ENCODE results near the gene NRTN.

Gene NRTN, protein sequence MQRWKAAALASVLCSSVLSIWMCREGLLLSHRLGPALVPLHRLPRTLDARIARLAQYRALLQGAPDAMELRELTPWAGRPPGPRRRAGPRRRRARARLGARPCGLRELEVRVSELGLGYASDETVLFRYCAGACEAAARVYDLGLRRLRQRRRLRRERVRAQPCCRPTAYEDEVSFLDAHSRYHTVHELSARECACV

DNA sequence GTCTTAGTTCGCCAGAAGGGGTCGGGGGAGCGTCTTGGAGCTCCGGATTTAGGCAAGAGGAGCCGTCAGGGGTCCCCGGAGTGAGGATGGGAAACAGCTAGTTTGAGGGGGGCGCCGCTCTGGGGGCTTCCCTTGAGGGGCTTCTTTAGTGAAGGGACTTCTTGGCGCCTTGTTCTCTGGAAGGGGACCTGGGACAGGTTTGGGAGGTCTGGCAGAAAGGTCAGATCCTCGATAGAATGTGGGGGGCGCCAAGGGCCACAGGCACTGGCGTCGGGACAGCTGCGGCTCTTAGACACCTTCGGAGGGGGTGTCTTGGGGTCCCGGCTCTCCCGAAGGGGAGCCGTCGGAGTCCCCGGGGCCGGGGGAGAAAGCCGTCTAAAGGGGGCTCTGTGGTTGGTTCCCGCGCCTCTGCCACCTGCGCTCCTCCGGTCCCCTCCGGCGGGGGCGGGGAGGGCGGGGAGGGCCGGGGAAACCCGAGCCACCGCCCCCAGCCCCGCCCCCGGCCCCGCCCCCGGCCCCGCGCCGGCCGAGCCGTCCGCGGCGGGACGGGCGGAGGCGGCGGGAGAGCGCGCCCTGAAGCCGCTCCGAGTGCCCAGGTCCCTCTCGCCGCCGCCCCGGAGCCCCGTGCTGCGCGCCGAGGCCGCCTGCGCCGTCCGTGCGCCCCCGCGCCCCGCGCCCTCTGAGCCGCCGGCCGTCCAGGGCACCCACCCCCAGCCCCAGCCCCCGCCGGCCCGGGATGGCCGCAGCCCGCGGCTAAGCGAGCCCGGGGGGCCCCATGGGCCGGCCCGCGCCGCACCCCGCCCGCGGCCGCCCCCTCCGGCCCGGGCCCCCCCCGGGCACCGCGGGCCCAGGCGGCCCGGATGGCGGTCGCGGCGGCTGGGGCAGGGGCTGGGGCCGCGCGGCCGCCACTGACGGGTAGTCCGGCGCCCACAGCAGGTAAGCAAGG, at the start of gene NRTN:
Gene NRTN (plus strand): TSS at position 552 of the 946 bp plus-strand sequence. CDS start 19,099 bp downstream, outside the sequence.
- no peak for TF ChIP-seq CREB1 (IDR thresholded peaks at IDR 0.05; ENCODE audit: low read depth)
- no peak; the same call in 1 of the 2 replicates for TF ChIP-seq ZBTB7A (IDR thresholded peaks at IDR 0.05; ENCODE audit: low read depth)
- TF ChIP-seq EGR1 (IDR thresholded peaks at IDR 0.05) = 0 out of 2 replicates have a peak, but pooled peaks have one; percentile 16
- no peak for TF ChIP-seq TCF12 (IDR thresholded peaks at IDR 0.05; ENCODE audit: low read depth)

DNA sequence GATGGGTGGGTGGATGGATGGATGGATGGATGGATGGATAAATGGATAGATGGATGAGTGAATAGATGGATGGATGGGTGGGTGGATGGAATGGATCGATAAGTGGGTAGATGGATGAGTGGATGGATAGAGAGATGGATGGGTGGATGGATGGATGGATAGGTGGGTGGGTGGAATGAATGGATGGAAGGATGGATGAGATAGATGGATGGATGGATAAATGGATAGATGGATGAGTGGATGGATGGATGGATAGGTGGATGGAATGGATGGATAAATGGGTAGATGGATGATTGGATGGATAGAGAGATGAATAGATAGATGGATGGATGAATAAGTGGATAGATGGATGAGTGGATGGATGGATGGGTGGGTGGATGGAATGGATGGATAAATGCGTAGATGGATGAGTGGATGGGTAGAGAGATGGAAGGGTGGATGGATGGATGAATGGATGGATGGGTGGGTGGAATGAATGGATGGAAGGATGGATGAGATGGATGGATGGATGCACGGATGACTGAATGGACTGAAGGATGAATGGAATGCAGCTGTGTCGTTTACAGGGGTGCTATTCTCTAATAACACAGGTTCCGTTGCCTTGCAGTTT, 42.2 kb upstream of the NRTN start:
- no peak for TF ChIP-seq FOXM1 (IDR thresholded peaks at IDR 0.05; ENCODE audit: borderline replicate concordance, low read depth)

DNA sequence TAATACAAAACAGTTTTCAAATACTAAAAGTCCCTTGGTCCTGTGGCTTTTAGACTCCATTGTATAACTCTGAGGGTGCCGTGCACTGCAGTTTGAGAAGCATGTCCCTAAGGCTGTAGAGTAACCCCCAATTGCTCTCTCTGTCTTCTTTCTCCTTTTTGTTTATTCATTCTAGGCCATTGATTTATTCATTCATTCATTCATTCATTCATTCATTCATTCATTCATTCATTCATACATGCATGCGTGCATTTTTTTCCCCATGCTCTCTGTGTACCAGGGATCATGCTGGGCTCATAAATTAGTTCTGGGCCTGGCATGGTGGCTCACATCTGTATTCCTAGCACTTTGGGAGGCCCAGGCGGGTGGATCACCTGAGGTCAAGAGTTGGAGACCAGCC, 39.6 kb upstream of the NRTN start:
- no peak for TF ChIP-seq EGR1 (IDR thresholded peaks at IDR 0.05)
- no peak for TF ChIP-seq CREB1 (IDR thresholded peaks at IDR 0.05; ENCODE audit: low read depth)
- TF ChIP-seq, protein P1, sequence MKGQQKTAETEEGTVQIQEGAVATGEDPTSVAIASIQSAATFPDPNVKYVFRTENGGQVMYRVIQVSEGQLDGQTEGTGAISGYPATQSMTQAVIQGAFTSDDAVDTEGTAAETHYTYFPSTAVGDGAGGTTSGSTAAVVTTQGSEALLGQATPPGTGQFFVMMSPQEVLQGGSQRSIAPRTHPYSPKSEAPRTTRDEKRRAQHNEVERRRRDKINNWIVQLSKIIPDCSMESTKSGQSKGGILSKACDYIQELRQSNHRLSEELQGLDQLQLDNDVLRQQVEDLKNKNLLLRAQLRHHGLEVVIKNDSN (IDR thresholded peaks at IDR 0.05) = no peak

DNA sequence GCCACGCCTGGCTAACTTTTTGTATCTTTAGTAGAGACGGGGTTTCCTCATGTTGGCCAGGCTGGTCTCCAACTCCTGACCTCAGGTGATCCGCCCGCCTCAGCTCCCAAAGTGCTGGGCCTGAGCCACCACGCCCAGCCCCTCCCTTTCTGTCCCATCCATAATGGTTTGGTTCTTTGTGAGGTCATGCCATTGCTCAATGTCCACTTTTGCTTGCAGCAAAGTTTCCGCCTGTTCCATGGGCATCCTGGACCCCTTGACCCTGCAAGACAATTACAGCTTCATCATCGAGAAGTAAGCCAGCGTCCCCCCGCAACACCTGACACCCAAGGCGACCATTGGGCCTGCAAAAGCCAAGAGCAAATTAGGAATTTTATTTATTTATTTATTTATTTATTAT, 36.9 kb upstream of the NRTN start:
- TF ChIP-seq CEBPB (IDR thresholded peaks at IDR 0.05) (no peak), TCF12 (IDR thresholded peaks at IDR 0.05; ENCODE audit: low read depth) (no peak), RAD21 (IDR thresholded peaks at IDR 0.05; ENCODE audit: low read depth) (no peak), CREB1 (IDR thresholded peaks at IDR 0.05; ENCODE audit: low read depth) (no peak), ZBTB7A (IDR thresholded peaks at IDR 0.05; ENCODE audit: low read depth) (no peak)
- TF ChIP-seq, protein P2, sequence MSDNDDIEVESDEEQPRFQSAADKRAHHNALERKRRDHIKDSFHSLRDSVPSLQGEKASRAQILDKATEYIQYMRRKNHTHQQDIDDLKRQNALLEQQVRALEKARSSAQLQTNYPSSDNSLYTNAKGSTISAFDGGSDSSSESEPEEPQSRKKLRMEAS (IDR thresholded peaks at IDR 0.05) = no peak

DNA sequence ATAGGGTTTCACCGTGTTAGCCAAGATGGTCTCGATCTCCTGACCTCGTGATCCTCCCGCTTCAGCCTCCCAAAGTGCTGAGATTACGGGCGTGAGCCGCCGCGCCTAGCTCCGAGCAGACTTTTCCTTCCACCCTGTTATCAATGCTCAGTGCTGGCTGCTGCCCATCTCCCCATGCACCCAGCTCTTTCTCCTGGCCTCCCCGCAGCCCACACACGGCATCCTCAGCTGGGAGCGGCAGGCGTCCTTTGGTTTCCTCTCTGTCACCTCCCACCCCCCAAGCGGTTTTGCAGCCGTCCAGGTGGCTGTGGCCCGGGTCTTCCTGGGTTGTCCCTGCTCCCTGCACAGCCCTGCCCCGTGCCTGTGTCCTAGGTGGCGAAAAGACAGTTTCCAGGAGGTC, 32.5 kb upstream of the NRTN start:
- TF ChIP-seq CEBPB (IDR thresholded peaks at IDR 0.05) = no peak
- TF ChIP-seq RAD21 (IDR thresholded peaks at IDR 0.05; ENCODE audit: low read depth) = no peak
- TF ChIP-seq FOXM1 (IDR thresholded peaks at IDR 0.05; ENCODE audit: borderline replicate concordance, low read depth) = no peak
- no peak for TF ChIP-seq CREB1 (IDR thresholded peaks at IDR 0.05; ENCODE audit: low read depth)
- no peak for TF ChIP-seq NFIC (IDR thresholded peaks at IDR 0.05)
- no peak for TF ChIP-seq TCF12 (IDR thresholded peaks at IDR 0.05; ENCODE audit: low read depth)
- TF ChIP-seq, protein P3, sequence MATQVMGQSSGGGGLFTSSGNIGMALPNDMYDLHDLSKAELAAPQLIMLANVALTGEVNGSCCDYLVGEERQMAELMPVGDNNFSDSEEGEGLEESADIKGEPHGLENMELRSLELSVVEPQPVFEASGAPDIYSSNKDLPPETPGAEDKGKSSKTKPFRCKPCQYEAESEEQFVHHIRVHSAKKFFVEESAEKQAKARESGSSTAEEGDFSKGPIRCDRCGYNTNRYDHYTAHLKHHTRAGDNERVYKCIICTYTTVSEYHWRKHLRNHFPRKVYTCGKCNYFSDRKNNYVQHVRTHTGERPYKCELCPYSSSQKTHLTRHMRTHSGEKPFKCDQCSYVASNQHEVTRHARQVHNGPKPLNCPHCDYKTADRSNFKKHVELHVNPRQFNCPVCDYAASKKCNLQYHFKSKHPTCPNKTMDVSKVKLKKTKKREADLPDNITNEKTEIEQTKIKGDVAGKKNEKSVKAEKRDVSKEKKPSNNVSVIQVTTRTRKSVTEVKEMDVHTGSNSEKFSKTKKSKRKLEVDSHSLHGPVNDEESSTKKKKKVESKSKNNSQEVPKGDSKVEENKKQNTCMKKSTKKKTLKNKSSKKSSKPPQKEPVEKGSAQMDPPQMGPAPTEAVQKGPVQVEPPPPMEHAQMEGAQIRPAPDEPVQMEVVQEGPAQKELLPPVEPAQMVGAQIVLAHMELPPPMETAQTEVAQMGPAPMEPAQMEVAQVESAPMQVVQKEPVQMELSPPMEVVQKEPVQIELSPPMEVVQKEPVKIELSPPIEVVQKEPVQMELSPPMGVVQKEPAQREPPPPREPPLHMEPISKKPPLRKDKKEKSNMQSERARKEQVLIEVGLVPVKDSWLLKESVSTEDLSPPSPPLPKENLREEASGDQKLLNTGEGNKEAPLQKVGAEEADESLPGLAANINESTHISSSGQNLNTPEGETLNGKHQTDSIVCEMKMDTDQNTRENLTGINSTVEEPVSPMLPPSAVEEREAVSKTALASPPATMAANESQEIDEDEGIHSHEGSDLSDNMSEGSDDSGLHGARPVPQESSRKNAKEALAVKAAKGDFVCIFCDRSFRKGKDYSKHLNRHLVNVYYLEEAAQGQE (IDR thresholded peaks at IDR 0.05; ENCODE audit: low read depth) = no peak
- TF ChIP-seq EGR1 (IDR thresholded peaks at IDR 0.05) = no peak
- no peak for TF ChIP-seq ZBTB7A (IDR thresholded peaks at IDR 0.05; ENCODE audit: low read depth)
- no peak for TF ChIP-seq TAF1 (IDR thresholded peaks at IDR 0.05; ENCODE audit: low read depth)
- no peak for TF ChIP-seq EP300 (IDR thresholded peaks at IDR 0.05; ENCODE audit: borderline replicate concordance)
- TF ChIP-seq, protein P2 (IDR thresholded peaks at IDR 0.05) = no peak
- no peak for TF ChIP-seq TEAD4 (IDR thresholded peaks at IDR 0.05)
- TF ChIP-seq YY1 (IDR thresholded peaks at IDR 0.05; ENCODE audit: low read depth) = no peak
- TF ChIP-seq, protein P1 (IDR thresholded peaks at IDR 0.05) = no peak

DNA sequence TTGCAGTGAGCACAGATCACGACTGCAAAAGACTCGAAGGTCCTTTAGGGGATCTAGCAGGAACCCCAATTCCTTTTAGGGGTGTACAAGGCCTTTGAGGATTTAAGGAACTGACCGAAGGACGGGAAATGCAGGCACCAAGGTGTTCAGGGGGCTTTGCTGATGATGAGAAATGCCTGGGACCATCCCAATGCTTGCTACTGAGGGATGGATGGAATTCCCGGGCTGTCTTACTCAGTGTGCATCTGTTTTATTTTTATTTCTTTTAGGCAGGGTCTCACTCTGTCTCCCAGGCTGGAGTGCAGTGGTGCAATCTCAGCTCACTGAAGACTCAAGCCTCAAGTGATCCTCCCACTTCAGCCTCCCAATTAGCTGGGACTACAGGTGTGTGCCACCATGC, 31.6 kb upstream of the NRTN start:
- TF ChIP-seq, protein P2 (IDR thresholded peaks at IDR 0.05) = no peak
- TF ChIP-seq TAF1 (IDR thresholded peaks at IDR 0.05; ENCODE audit: low read depth) (no peak), NFIC (IDR thresholded peaks at IDR 0.05) (no peak), CREB1 (IDR thresholded peaks at IDR 0.05; ENCODE audit: low read depth) (no peak), YY1 (IDR thresholded peaks at IDR 0.05; ENCODE audit: low read depth) (no peak), RAD21 (IDR thresholded peaks at IDR 0.05; ENCODE audit: low read depth) (no peak), EP300 (IDR thresholded peaks at IDR 0.05; ENCODE audit: borderline replicate concordance) (no peak), FOXM1 (IDR thresholded peaks at IDR 0.05; ENCODE audit: borderline replicate concordance, low read depth) (no peak), EGR1 (IDR thresholded peaks at IDR 0.05) (no peak)
- TF ChIP-seq, protein P1 (IDR thresholded peaks at IDR 0.05) = no peak
- TF ChIP-seq, protein P3 (IDR thresholded peaks at IDR 0.05; ENCODE audit: low read depth) = no peak

Measured in Ishikawa (cell line).